Measurements from ENCODE around the gene ZNF621.
A peak's percentile ranks its signal among the peaks of the same experiment; 100 is the strongest.
"Not testable (repeated sequence)": the region's sequence is repeated elsewhere in the genome, so short reads cannot be mapped to it uniquely, and the experiment has no call there.

The ZNF621 gene

DNA sequence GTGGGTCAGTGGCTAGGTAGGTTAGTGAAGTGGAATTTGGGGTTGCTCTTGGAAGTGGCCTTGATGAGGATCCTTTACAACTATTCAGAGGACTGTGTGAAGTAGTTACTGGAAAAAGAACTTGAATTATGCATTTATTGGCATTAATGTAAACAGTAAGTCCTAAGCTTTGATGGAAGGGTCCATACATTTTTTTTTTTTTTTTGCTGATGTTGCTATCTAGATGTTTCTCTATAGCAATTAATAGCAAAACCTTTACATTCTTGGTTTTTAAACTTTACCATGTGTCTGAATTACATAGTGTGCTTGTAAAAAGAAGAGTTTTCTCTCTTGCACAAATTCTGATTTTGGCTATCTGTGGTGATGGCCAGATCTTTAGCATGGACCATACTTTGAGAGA is 9.5 kb downstream of the ZNF621 start:
- no peak for DNase-seq (ENCODE audit: low read depth in 1 of 2, low spot score in 1 of 2)

DNA sequence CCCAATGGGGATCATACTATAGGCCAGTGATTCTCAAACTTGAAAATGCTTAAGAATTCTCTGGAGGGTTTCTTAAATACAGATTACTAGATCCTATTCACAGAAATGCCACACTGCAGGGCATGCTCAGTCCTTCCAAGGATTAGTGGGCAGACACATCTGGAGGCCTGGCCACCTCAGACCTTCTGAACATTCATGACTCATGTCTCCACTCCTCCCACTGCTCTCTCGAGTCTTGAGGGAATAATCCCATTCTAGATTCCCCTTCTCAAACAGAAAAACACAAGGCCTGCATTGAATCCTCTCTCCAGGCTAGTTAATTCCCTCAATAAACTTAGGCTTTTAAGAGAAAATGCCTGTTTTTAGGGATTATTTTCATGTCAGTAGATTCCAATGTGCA is 22.1 kb downstream of the ZNF621 start:
- no peak for DNase-seq (ENCODE audit: low read depth in 1 of 2, low spot score in 1 of 2)

DNA sequence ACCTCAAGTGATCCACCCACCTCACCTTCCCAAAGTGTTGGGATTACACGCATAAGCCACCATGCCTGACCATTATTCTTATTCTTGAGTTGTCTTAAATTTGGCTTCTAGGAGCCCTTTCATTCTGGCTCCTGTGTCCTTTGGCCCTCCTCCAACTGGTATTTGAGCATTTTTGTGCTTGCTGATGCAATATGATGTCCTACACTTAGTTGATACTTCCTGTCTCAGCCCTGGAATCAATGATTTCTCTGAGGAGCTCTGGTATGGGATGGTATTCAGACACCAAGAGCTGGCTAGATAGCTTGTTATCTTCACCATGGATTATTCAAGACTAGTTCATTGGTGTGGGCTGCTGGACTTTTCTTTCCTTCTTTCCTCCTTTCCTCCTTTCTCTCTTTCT is 25.4 kb downstream of the ZNF621 start:
- no peak for DNase-seq (ENCODE audit: low read depth in 1 of 2, low spot score in 1 of 2)

DNA sequence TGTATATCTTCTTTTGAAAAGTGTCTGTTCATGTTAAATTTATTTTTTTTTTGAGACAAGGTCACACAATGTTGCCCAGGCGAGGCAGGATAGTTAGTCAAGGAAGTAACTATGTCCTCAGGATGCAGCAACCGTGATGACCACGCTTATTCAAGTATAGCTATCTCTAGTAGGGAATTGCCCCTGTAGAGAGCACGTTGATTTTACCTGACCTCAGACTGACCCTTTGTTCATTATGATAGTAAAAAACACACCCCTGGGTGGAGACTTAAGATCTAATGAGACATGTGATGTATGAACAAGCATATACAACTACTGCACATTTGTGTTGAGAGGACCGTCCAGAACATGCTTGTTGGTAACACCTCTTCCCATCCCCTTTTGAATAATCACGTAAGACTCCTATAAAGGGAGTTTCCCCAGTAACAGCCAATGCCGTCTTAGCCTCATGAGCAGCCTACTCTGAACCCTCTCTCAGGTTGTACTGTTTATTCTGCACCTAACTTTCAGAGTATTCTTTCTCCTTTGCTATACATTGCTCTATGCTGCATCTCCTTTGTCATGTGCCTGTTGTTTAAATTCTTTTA is 32.9 kb downstream of the ZNF621 start:
- no peak for DNase-seq (ENCODE audit: low read depth in 1 of 2, low spot score in 1 of 2)

DNA sequence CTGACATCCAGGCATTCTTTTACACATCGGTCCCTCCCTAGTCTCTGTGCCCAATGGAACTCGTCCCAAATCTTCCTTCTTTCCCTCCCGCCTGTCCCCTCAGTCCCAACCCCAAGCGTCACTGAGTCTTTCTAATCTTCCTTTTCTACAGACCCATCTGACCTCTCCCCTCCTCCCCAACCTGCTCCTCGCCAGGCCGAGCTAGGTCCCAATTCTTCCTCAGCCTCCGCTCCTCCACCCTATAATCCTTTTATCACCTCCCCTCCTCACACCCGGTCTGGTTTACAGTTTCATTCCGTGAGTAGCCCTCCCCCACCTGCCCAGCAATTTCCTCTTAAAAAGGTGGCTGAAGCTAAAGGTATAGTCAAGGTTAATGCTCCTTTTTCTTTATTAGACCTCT is 37.7 kb downstream of the ZNF621 start:
- DNase-seq (ENCODE audit: low read depth in 1 of 2, low spot score in 1 of 2): not testable (repeated sequence)

DNA sequence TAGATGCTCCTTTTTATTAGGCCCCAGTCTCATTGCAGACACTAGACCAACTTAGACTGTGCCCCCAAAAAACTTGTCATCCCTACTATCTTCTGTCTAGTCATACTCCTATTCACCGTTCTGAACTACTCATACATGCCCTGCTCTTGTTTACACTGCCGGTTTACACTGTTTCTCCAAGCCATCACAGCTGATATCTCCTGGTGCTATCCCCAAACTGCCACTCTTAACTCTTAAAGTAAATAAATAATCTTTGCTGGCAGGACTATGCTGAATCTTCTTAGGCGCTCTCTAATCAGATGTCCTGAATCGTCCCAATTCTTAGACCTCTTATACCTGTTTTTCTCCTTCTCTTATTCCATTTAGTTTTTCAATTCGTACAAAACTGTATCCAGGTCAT is 40.9 kb downstream of the ZNF621 start:
- DNase-seq (ENCODE audit: low read depth in 1 of 2, low spot score in 1 of 2): not testable (repeated sequence)

DNA sequence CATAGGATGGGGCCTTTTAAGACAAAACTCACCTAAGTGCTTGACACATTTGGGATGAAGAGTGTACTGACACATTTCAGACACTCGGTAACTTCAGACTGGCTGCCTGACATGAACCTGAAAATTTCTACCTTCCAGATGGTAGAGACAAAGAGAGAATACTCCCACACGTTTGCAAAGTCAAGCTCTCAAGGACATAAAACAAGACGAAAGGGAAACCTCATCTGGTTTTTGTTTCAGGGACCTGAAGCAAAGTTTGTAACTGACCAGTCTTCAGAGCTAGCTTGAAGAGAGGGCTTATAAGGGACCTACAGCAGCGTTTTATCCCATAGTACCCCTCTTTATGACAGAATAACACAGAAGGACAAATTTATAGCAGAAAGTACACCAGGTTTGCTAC is 41.9 kb downstream of the ZNF621 start:
- no peak for DNase-seq (ENCODE audit: low read depth in 1 of 2, low spot score in 1 of 2)

DNA sequence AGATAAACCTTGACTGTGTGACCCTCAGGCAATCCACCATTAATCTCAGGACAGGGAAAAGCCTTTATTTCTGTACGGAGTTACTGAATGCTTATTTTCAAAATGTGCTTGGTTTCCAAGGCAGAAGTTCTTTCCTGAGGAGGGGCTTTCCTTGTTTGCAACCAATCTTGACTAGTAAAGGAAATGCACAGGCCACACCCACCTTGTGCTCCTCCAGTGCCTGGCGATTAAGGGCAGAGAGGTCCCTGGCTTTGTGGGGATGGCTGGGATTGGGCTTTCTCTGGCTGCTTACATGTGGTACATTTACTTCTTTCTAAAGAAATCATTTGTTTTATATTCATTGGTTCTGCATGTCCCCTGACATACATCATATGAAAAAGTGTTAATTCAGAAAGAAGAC is 47.8 kb downstream of the ZNF621 start:
- no peak for DNase-seq (ENCODE audit: low read depth in 1 of 2, low spot score in 1 of 2)

DNA sequence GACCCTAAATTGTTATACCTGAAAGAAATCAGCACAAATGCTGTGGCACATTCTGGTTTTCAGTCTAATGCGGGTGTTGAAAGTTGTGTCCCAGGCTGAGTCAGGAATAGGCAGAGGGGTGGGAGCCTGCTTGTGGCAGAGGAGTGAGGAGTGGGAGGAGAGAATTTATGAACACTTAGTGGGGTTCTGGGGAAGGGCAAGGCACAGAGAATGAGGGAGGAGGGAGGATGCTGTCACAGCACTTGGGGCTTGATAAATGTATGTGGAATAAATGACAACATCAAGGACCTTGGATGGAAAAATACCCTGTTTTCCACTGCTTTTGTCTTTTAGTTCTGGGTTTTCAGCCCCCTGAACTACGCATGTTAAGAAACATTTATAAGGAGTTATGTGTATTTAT is 49.3 kb downstream of the ZNF621 start:
- no peak for DNase-seq (ENCODE audit: low read depth in 1 of 2, low spot score in 1 of 2)

DNA sequence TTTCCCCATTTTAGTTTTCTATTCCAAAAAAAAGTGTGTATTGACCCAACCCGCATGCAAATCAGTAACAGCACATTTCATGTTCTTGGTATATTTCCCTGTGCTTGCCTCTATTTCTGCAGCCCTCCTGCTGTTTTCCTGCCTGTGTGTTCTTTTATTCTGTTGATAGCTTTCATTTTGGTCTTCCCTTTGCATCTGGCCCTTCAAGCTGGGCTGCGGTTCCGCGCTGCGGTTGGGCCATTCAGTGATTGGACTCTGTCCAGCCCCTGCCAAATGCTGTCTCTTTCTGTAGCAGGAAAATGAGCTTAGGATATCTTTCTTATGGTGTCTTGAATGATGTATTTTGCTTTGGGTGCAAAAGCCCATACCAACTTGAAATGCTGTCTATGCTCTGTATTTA is 49.9 kb downstream of the ZNF621 start:
- no peak for DNase-seq (ENCODE audit: low read depth in 1 of 2, low spot score in 1 of 2)

DNA sequence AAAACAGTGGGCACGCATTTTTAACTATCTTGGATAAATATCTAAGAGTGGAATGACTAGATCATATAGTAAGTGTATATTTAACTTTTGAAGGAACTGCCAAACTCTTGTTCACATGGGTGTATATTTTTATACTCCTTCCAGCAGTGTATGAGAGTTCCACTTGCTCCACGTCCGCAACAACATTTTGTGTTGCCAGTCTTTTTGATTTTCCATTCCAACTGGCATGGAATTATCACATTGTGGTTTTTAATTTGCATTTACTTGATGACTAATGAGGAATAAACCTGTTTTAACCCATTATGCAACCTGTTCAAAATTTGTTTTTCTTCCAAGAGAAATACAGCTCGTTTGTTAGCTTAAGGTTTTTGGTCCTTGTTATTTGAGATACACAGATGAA is 51.6 kb downstream of the ZNF621 start:
- no peak for DNase-seq (ENCODE audit: low read depth in 1 of 2, low spot score in 1 of 2)

DNA sequence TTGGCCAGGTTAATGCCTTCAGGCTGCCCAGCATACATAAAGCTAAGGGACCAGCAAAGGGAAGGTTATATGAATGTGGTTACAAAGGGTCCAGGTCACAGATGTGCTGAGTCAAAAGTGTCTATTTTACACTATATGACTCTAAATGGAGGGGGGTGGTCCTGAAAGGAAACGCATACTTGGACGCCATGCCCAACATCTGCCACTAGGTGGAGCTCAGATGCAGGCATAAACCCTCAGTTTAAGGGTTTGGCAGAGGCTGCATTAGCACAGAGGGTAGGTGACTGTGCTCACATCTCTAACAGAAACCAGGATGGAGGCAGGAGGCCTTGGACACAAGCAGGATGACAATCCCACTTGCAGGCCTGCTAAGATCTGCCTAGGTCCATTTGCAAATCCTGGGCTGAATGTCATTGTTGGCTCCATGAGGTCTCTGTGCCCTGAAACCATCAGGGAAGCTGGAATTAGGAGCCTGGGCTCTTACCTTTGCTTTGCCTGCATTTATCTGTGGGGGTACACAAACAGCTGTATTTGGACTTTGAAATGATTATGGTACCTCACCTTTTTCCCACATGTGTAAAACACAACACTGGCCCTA is 55.8 kb downstream of the ZNF621 start:
- DNase-seq (ENCODE audit: low read depth in 1 of 2, low spot score in 1 of 2): peak; percentile 37 to 51

DNA sequence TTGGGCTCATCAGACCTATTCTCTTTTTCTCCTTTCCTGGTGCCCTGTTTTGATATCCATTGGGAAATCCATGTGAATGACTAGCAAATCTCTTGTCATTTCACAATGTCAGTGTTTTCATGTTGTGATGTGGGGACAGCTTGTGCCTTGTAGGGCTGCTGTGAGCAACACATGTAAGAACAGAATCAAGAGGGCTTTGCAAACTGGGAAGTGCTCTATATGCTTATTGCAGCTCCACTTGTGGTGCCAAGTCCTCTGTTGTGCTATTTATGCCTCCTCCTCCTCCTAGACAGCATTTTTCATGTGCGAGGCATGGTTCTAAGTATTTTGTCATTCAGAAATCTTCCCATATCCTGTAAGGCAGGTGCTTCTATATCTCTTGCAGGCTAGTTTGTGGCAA is 56.4 kb downstream of the ZNF621 start:
- DNase-seq (ENCODE audit: low read depth in 1 of 2, low spot score in 1 of 2): no peak

DNA sequence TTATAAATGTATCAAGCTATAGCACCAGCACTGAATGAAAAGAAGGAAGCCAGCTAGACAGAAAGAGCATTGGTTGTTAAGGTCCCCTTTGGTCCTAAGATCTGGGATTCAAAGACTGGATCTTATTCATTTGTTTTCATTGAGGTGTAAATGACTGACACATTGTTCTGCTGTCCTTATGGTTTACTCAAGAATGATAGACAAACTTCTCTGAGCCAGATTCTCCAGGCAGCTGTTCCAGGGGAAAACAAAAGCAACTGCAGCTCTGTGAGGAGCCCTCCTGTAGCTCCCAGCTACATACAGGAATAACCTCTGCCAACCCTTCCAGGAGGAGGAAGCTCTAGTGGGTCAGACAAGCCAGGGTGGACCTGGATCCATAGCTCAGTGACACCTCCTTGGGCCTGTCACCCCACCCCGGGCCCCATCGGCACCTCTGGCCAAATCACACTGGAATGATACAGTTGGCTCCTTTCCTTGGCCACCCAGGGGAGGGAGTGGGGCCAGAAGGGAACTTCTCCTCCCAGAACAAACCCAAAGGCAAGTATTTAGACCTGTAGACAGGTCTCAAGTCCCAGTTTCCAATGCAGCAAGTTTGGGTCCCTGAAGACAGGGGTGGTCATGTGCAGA is 57.8 kb downstream of the ZNF621 start:
- DNase-seq (ENCODE audit: low read depth in 1 of 2, low spot score in 1 of 2): no peak

DNA sequence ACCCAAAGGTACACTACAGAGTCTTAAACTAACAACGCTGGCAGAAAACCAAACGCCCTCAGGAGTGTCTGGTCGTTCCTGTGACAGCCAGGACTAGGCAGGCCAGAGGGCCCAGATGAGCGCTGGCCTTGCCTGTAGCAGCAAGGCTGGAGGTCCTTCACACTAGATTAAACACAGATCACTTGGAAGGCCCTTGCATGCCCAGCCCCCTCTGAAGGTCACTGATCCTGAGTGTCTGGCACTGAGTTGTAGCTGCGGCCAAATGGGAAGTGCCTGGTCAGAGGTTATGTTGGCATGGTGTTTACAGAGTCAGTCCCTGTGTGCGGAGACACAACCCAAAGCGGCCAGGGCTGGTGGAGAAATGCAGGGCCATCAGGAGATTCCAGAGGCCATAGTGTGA is 58.9 kb downstream of the ZNF621 start:
- DNase-seq (ENCODE audit: low read depth in 1 of 2, low spot score in 1 of 2): no peak

DNA sequence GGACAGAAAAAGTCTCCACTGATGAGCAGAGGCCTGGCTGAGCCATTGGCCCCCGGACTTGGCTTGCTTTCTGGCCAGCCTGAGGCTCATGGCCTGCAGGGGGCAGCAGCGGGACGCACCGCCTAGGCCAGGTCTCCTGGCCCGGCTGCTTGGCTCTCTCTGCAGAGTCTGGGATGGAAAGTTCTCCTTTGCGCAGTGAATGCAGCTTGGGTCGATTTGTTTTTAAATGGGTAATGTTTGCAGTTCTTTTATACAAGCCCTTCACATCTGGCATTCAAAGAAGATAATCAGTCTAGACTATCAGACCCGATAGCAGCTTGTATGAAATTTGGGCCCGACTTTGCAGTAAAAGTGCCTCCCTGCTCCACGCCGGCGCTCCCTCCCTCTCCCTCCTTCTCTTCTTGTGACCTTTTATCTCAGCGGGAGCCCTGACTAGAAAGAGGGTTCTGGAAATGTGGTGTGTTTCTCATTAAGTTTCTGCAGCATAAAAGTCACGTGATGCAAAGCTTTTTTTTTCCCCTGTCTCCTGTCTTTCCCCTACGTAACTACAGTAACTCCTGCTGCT is 59.9 kb downstream of the ZNF621 start:
- peak; percentile 49 to 55 for DNase-seq (ENCODE audit: low read depth in 1 of 2, low spot score in 1 of 2)

DNA sequence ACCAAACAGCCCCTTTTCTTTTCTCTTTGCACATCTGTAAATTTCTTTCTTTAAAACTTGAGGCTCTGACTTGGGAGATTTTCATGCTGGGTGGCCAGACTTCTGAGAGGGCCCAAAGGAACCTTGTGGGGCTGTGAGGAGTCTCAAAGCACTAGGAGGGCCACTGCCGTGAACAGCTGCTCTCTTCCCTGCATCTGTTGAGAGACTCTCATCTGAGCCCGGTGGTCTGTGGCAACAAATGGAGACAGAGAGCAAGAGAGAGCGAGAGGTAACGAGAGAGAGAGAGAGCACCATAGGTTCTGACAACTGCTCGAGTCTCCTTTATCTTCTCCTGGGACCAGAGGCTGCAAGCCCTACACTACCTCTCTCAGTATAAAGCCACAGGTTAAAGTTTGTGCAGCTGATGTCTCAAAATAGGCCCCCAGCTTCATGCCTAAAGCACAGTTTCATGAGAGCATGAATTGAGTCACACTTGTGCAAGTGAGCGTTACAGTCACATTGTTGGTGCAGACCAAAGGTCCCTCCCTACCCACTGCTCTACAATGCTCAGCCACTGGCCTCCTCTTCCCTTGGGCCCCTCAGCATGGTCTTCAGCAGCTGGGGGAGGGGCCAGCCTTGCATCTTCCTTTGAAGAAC is 60.7 kb downstream of the ZNF621 start:
- DNase-seq (ENCODE audit: low read depth in 1 of 2, low spot score in 1 of 2): no peak

DNA sequence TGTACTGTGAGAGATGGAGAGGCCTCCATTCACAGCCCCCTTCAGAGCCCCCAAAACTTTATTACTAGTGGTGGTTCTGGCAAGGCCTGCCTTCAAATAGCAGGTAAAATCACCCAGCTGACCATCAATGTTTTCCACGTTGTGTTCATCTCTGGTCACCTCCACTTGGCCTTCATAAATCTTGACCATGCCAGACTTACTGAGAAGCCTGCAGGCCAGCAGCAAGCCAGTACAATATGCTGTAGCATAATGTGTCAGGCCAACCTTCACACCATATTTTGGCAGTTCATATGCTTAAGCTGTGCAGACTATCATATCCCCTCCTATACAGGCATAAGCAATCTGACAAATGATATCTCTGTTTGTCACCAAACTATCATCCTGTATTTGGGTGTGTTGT is 62.1 kb downstream of the ZNF621 start:
- DNase-seq (ENCODE audit: low read depth in 1 of 2, low spot score in 1 of 2): no peak

DNA sequence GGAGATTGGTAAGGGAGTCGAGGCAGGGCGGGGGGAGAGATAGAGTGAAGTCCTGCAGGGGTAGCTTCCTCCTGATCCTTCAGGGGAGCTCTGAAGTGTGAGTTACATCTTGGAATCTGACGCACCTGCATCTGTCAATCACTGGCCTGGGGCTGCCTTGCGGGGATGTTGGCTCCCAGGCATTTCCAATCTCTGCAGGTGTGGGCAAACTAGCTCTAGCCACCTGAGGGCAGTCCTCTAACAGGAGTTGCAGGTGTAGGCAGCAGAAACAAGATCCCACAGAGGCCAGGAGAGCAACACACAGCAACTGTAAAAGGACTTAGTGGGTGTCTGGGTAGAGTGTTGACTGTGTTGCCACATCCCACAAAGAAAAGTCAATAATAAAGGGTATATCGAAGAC is 63.6 kb downstream of the ZNF621 start:
- no peak for DNase-seq (ENCODE audit: low read depth in 1 of 2, low spot score in 1 of 2)

Measured in activated CD4-positive, alpha-beta T cell treated with anti-CD3 and anti-CD28 coated beads, Interleukin-2, amount 50 U/mL, for 24 hours (primary cell).